GM19351 (cell line): Measurements from ENCODE around the gene EFCAB14.
"Not testable (repeated sequence)": the region's sequence is repeated elsewhere in the genome, so short reads cannot be mapped to it uniquely, and the experiment has no call there.

Source experiments
- ATAC-seq: cut with Tn5 transposase; IDR thresholded peaks from one replicate; pipeline ENCODE4 v1.9.1; 2021; ENCODE audit warnings: mild to moderate bottlenecking, moderate library complexity; ENCODE audit not compliant: unreplicated experiment

The EFCAB14 gene

GRCh38 chr1:46687921-46688509 is 30.9 kb downstream of the EFCAB14 start:
- no peak for ATAC-seq

- ATAC-seq: no peak
These were observed 31.7 kb downstream of the EFCAB14 start for GRCh38 chr1:46687093-46687659.

- no peak for ATAC-seq
These were observed 32.7 kb downstream of the EFCAB14 start for GRCh38 chr1:46686255-46686654.

- no peak for ATAC-seq
These were observed 34.2 kb downstream of the EFCAB14 start for GRCh38 chr1:46684670-46685069.

- ATAC-seq: no peak
These were observed 36.9 kb downstream of the EFCAB14 start for GRCh38 chr1:46682064-46682463.

DNA sequence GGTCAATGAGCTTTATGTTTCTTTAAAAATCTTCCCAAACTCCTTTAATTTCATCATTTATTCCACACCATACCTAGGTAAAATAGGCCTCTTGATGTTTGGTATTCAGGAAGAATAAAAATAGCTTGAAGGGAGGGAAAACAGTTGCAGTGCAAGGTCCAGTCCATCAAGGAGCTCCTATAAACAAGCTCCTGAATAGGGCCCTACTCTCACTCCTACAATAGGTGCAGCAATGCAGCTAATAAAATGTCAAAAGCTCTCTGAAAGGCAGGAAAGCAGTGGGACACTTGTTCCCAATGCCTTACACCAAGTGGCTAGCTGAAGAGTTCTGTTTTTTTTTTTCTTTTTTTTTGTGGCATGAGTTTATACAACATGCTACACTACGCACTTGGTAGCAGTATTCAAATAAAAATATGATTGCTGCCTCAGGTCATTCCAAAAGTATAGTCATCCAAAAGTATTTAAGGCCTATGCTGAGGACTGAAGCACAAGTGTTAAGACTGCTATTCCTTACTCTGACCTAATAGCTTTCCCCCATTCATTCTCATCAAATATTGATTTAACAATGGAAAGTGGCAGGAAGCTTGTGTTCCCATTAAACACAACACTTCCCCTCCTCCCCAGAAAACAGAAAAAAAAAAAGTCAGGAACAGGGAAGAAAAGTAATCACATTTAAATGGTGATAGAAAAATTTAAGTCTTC is 37.4 kb downstream of the EFCAB14 start:
- no peak for ATAC-seq

GRCh38 chr1:46679789-46680573 is 38.9 kb downstream of the EFCAB14 start:
- no peak for ATAC-seq

GRCh38 chr1:46677339-46677738 is 41.6 kb downstream of the EFCAB14 start:
- ATAC-seq: no peak

- ATAC-seq: no peak
These were observed 42.4 kb downstream of the EFCAB14 start for GRCh38 chr1:46676531-46676930.

GRCh38 chr1:46675549-46676314 is 43.2 kb downstream of the EFCAB14 start:
- peak; percentile 81 for ATAC-seq

DNA sequence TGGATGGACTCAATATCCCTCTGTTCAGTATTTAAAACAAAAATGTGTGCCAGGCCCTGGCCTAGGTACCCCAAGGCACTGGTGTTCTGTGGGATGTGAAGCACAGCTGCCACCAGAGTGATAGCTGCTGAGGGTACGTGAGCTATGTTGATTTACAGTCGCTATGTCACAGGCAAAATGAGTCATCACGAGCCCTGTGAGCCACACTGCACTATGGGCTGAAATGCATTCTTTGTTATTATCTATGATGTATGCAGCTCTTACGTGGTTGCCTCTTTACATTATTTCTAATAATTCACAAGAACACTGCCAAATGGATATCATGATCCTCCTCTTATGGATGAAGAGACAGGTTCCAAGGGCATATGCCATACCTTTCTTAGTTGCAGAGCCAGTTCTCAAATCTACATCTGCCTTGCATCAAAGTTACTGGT is 45.1 kb downstream of the EFCAB14 start:
- no peak for ATAC-seq

DNA sequence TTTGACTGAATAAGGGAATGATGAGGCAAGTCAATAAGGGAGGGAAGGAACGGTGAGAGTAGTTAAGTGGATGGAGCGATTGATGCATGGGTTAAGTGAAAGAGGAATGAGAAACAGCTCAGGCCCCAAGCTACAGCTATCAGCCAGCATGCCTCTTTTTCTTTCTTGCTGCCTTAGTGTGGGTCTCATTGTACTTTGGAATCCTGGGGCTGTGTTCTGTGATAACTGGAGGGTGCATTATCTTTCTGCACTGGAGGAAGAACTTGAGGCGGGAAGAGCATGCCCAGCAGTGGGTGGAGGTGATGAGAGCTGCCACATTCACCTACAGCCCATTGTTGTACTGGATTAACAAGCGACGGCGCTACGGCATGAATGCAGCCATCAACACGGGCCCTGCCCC is 46.2 kb downstream of the EFCAB14 start:
- ATAC-seq: no peak

DNA sequence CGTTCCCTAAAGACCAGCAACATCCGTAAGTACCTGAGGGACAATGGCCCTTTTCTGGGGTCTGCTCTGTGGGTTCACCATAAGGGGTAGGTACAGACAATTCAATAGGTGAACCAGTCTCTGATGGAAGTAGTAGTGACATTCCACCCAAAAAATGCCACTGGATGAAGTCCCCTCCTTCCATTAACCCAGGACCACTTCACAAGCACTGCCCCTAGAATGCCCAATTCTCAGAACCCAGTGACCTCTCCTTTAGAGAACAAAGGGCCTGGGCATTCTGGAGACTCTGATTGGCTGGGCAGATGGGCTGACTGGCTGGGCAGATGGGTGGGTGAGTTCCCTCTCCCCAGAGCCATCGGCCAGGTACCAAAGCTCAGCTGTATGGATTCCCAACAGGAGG is 47.4 kb downstream of the EFCAB14 start, which contains the start of gene TEX38:
TSS of gene TEX38 (plus strand) at position 301 of the 400 bp plus-strand sequence. CDS start at position 382, 81 bp downstream.
- no peak for ATAC-seq

DNA sequence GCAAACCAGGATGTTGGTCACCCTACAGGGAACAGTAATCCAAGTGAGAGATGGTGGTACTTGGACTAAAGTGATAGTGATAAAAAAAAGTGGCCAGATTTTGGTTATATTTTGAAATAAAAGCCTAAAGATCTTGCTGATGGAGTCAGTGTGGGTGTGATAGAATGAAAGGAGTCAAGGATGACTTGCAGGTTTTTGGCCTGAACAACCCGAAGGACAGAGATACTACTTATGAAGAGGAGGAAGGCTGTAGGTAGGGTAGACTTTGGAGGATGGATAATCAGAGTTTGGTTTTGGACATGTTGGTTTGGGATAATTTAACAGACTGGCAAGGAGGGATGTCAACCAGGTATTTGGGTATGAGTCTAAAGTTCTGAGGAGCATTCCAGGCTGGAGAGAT is 48.8 kb downstream of the EFCAB14 start:
- ATAC-seq: no peak

GRCh38 chr1:46667782-46668760 is 50.8 kb downstream of the EFCAB14 start, which contains the start of gene ATPAF1:
TSS of gene ATPAF1 (minus strand) at chr1:46668364. CDS start at chr1:46668322, 42 bp downstream.
- ATAC-seq: peak; percentile 77

- ATAC-seq: no peak
These were observed 52.9 kb downstream of the EFCAB14 start for GRCh38 chr1:46665983-46666382.

GRCh38 chr1:46662919-46663318 is 56.0 kb downstream of the EFCAB14 start:
- ATAC-seq: not testable (repeated sequence)

- ATAC-seq: peak; percentile 96
These were observed 58.8 kb downstream of the EFCAB14 start for GRCh38 chr1:46660116-46660515.

DNA sequence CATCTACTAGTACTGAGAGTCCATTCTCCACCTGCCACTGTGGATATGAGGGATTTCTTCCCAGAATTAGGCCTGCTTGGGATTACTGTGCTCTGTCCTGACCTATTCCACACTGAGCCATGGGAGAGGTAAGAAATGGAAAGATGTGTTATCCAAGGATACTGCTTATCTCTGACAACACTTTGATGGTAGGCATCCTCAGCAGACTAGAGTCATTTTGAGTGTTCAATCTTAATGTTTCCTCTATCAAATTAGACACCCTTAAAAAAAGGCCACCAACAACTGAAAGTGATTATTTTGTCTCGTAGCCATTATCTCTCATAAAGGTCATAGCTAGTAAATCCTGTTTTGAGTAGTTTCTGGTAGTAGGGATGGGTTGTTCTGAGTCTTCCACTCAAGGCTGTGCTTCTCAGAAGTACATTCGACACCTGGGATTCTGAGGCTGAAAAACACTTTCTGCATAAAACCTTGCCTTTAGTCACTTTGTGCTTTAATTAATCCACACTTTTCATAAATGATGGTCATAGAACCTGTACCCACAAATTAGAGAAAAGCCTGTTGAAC is 59.5 kb downstream of the EFCAB14 start:
- peak; percentile 39 for ATAC-seq
